ENCODE data around the gene TIMM13.

TIMM13 gene

DNA sequence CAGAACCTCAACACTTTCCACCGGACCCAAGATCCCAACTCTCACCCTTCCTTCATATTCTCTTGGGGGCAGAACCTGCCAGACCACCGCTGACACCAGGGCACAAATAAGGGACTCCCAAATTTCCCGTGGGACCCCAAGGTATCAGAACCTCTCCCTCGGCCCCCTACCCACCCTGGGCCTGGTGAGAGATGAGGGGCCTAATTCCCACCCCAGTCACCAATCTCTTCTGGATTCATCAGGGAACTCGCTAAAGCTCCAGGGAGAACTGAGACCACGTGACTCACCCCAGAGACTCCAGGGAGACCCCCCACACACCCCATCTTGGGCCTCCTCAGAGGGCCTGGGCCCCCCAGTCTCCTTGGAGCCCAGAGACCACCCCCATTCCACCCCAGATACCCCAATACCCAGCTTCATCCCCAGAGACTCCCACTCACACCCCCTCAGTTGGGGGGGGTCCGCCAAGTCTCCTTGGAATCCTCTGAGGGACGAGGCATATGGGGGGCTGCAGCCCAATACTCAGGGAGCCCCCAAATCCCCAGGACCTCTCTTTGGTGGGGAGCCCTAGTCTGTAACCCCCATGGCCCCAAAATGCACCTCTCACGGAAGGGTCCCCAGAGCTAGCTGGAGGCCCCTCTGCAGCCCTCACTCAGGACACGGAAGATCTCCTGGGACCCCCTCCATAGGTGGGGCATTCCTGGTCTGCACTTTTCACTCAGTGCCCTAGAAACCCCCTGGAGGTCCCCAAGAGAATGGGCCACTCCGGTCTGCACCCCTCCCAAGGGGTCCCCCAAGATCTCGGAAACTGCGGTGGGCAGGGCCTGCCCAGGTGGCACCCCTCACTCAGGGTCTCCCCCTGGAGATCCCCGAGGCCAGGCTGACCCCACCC, 27.8 kb upstream of the TIMM13 start:
- DNase-seq = no peak

DNA sequence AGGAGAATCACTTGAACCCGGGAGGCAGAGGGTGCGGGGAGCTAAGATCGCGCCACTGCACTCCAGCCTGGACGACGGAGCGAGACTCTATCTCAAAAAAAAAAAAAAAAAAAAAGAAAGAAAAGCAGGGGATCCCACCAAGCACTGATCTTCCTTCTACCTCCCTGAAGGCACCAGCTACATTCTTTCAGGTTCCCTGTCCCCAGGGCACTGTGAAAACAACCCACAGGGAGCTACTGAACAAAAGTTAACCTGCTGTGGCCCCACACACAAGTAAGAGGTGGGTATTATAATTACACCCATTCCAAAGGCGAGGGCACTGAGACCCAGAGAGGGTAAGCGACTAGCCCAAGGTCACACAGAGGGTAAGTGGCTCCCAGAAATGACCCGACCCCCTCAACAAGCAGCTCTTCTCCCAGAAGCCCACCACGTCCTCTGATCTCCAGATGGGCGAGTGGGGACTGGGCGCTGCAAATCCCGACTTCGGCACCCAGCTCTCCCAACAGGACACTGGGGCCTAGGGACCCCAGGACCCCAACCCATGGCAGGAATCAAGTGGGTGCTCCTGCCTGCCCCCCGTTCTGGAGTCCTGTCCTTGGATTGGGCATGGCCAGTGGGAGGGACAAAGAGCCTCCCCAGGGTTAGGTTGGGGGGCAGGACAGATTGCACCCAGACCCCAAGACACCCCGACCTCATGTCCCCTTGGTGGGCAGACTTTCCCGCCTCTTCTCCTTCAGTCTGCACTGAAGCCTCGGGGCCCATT, 27.0 kb upstream of the TIMM13 start:
- DNase-seq = no peak

GRCh38 chr19:2453431-2454025, 26.1 kb upstream of the TIMM13 start:
- DNase-seq = no peak

GRCh38 chr19:2451741-2452140, 24.4 kb upstream of the TIMM13 start:
- DNase-seq = no peak

GRCh38 chr19:2451138-2451537, 23.8 kb upstream of the TIMM13 start:
- no peak for DNase-seq

DNA sequence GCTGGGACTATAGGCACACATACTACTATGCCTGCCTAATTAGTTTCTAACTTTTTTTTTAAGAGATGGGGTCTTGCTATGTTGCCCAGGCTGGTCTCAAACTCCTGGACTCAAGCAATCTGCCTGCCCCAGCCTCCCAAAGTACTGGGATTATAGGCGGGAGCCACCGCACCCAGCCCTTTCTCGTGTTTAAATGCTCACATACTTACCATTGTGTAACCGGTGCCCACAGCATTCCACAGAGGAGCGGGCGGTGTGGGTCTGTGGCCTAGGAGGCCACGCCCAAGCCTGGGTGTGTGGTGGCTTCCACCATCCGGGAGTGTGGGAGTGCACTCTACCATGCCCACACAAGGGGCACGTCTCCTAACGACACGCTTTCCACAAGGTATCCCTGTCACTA, 21.6 kb upstream of the TIMM13 start:
- DNase-seq = no peak

- no peak for DNase-seq
Observed at GRCh38 chr19:2446381-2446780, 19.0 kb upstream of the TIMM13 start.

- DNase-seq = no peak
Observed at GRCh38 chr19:2444251-2445002, 17.0 kb upstream of the TIMM13 start.

- no peak for DNase-seq
Observed at GRCh38 chr19:2443785-2444182, 16.4 kb upstream of the TIMM13 start.

GRCh38 chr19:2443116-2443784, 15.9 kb upstream of the TIMM13 start:
- DNase-seq = no peak

GRCh38 chr19:2441096-2441752, 13.8 kb upstream of the TIMM13 start:
- no peak for DNase-seq

- no peak for DNase-seq
Observed at GRCh38 chr19:2440515-2440914, 13.1 kb upstream of the TIMM13 start.

- no peak for DNase-seq
Observed at GRCh38 chr19:2438178-2438577, 10.8 kb upstream of the TIMM13 start.

DNA sequence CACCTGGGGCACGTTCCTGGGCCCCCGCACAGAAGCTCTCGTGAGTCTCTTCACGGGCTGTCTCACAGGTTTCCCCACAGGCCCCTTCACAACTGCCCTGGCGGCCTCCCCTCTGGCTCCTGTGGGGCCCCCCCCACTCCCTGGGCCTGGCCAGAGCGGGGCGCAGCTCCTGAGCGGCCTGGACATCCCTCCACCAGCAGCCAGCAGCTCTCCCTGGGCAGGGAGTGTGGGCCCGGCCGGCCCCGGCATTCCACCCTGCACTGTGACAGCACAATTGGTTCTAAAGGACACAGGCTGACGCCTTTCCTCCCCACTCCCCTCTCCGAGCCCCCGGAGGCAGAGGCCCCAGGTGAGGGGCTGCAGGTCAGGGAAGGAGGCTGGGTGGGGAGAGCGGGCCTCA, 9.5 kb upstream of the TIMM13 start:
- DNase-seq = no peak

- DNase-seq = no peak
Observed at GRCh38 chr19:2436384-2436783, 9.0 kb upstream of the TIMM13 start.

DNA sequence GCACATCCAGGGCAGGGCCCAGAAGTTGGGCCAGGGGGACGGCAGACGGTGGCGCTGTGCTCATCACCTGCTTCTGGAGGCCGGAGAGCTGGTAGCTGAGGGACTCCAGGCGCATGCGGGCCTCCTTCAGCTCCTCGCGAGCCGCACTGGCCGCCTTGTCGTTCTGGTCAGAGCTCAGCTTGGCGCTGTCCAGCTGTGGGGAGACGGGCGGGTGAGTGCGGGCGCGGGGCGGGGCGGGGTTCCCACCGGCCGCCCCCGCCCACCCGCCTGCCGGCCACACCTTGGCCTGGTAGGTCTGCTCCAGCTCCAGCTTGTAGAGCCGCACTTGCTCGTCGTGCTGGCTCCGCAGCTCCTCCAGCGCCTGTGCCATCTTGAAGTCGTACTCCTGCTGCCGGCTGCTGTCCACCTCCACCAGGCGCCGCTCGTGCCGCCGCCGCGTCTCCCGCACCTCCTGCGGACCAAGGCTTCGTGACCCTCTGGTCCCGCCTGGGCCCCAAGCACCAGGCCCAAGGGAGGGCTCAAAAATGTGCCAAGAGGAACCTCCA, 7.4 kb upstream of the TIMM13 start:
- DNase-seq = no peak

GRCh38 chr19:2434267-2434666, 6.9 kb upstream of the TIMM13 start:
- DNase-seq = no peak

DNA sequence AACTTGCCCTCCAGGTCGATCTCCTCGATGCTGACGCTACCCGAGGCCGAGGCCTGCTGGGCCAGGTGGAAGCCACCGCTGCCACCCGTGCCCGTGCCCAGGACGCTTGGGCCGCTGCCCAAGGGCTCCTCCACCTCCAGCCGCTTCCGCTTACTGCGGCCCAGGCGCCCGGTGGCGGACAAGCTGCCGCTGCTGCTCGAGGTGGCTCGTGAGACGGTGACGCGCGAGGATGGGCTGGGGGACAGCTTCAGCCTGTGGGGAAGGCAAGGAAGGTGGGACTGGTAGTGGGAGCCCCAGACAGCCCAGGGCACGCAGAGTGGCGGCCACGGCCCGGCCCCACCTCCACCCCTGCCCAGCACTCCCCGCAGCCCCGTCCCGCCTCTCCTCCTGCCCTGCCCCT, 6.5 kb upstream of the TIMM13 start:
- DNase-seq = no peak

DNA sequence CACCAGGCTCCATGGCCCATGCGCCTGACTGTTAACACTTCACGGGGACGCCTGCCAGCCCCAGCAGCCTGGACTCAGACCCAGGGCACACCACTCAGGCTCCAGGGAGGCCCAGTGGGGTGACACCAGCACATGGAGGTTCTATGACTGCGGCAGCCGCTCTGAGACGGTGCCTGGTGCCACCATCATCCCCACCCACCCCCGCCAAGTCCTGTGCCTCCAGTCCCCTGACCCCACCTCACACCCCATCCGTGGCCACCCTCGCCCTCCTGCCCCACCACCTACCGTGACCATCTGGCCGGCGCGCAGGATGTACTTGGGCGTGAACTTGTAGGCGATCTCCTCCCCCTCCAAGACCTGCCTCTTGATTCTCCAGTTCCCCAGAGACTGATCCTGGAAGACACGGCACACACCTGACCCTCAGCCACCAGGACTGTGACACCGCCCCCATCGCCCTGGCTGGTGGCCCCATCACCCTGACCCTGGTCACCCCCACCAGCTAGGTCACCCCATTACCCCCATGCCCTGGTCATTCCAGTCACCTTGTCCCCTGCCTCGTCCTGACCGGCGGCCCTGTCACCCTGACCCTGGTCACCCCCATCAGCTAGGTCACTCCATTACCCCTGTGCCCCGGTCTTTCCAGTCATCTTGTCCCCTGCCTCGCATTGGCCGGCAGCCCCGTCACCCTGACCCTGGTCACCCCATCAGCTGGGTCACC, 4.9 kb upstream of the TIMM13 start:
- DNase-seq = no peak

DNA sequence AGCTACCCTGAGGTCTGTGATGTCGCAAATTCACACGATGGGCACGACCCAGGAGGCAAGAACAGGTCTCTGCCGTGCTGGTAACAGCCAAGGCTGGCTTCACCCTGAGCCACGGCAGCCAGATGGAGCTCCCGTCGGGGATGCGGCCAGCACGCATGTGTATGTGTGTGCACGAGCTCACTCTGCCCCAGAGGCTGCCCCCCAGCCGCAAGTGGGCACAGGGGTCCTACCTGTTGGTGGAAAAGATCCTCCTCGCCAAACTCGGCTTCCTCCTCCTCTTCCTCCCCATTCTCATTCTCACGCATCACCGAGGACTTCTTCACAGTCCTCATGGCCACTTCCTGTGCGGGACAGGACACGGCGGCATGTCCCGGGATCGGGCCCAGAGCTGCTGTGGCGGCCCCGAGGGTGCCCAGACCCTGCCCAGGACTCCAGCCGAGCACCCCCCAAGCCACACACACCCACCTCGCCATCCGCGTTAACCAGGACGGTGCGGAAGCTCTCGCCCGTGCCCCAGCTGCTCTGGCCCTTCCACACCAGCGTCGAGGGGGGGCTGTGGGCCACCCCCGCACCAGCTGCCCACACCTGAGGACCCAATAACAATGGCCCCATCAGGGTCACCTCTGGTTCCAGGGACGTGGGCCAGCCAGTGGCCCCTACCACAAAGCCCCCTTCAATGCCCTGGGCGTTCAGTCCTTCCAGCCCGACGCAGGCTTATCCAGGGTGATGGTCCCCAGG, 4.1 kb upstream of the TIMM13 start:
- no peak for DNase-seq

Measured in stimulated activated CD4-positive, alpha-beta T cell treated with anti-CD3 and anti-CD28 coated beads, Interleukin-4, amount 100 ng/mL, for 1 hour (primary cell).